Breast epithelium (tissue), 3 donors: Measurements from ENCODE around the gene GNL1.

Source experiments
- POLR2A ChIP-seq: fragments of 450-650 bp; IDR thresholded peaks from one replicate; pipeline ENCODE4 v1.6.1; 2016; ENCODE audit warnings: antibody characterized with exemption, mild to moderate bottlenecking, moderate library complexity
- TF ChIP-seq, protein P1 (sequence below), 3 donors: fragments of 450-650 bp; IDR thresholded peaks; one replicate each; pipeline ENCODE4 v1.5.1; 2016 to 2017; ENCODE audit warnings: antibody characterized with exemption in 3 of 3, mild to moderate bottlenecking in 3 of 3, moderate library complexity in 3 of 3

DNA sequence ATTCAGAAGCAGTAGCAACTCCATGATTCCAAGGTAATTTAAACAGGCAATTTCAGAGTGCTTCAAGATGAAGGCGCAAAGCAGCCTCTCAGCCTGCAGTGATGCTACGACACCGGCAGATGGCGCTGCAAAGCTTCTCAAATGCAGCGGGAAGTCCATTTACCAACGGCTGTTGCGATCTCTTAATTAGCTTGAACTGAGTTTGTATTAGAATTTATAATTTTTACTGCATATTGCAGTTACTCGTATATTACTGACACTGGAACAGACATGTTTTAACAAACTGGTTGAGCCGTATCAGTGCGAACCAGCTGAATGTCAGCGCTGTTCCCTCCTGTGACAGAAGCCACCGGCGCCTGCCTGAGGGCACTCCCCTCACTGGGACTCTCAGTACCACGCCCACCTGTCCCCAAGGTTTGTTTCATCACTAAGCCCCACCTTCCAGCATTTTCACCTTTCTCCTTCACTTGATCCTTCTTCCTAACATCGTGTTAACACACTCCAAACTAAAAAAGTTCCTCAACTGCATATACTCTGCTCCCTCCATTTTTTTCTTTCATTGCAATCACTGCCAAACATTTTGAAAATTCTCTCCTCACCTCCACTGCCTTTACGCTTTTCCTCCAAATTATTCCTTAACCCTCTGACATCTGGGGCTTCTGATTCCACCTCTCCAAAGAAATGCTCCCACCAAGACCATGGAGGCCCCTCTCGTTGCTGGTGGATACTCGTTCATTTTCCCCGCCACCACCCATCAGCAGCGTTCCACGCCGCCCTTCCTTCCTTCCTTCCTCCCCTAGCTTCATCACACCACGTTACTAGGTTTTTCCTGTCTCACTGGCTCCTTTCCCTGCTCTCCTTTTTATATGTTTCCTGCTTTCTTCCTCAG, 14.5 kb downstream of the GNL1 start:
- TF ChIP-seq POLR2A: no peak
- TF ChIP-seq, protein P1, sequence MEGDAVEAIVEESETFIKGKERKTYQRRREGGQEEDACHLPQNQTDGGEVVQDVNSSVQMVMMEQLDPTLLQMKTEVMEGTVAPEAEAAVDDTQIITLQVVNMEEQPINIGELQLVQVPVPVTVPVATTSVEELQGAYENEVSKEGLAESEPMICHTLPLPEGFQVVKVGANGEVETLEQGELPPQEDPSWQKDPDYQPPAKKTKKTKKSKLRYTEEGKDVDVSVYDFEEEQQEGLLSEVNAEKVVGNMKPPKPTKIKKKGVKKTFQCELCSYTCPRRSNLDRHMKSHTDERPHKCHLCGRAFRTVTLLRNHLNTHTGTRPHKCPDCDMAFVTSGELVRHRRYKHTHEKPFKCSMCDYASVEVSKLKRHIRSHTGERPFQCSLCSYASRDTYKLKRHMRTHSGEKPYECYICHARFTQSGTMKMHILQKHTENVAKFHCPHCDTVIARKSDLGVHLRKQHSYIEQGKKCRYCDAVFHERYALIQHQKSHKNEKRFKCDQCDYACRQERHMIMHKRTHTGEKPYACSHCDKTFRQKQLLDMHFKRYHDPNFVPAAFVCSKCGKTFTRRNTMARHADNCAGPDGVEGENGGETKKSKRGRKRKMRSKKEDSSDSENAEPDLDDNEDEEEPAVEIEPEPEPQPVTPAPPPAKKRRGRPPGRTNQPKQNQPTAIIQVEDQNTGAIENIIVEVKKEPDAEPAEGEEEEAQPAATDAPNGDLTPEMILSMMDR (IDR thresholded peaks at IDR 0.05): peak; percentile 86 to 92 (median 90)
